H9 (cell line): ENCODE results near the gene CC2D1A. TPM values are rescaled to one million over a fixed set of nuclear protein-coding genes. Genes with fewer than 3 reads are reported as not detected.

Experiments used
- DNase-seq: peaks from one replicate; pipeline ENCODE4 v3.0.0-alpha.2; 2017
- H2AFZ ChIP-seq: one replicate; pipeline ENCODE4 v1.6.1; 2013; ENCODE audit warnings: mild to moderate bottlenecking, low read length, control low read depth, moderate library complexity
- H2AK5ac ChIP-seq: 2 replicates; pipeline ENCODE4 v1.6.1; 2013; ENCODE audit warnings: low read length, control low read depth, mixed read lengths; ENCODE audit not compliant: insufficient read length
- H2BK120ac ChIP-seq: one replicate; pipeline ENCODE4 v1.6.1; 2013; ENCODE audit warnings: low read depth, mild to moderate bottlenecking, low read length, control low read depth, inconsistent platforms; ENCODE audit not compliant: poor library complexity, severe bottlenecking
- H2BK12ac ChIP-seq: 2 replicates; pipeline ENCODE4 v1.6.1; 2013; ENCODE audit warnings: low read length, control low read depth, mixed read lengths, low read depth; ENCODE audit not compliant: insufficient read length
- H2BK15ac ChIP-seq: 2 replicates; pipeline ENCODE4 v1.6.1; 2013; ENCODE audit warnings: low read depth, low read length, control low read depth
- H2BK20ac ChIP-seq: one replicate; pipeline ENCODE4 v1.6.1; 2013; ENCODE audit warnings: low read depth, mild to moderate bottlenecking, low read length, control low read depth, inconsistent platforms; ENCODE audit not compliant: poor library complexity, severe bottlenecking
- H2BK5ac ChIP-seq: 2 replicates; pipeline ENCODE4 v1.6.1; 2013; ENCODE audit warnings: low read length, control low read depth, mixed read lengths; ENCODE audit not compliant: insufficient read length
- H3K14ac ChIP-seq: 2 replicates; pipeline ENCODE4 v1.6.1; 2013; ENCODE audit warnings: low read length, control low read depth; ENCODE audit not compliant: insufficient read depth
- H3K18ac ChIP-seq: 2 replicates; pipeline ENCODE4 v1.6.1; 2013; ENCODE audit warnings: low read depth, mild to moderate bottlenecking, mixed read lengths, low read length, control low read depth; ENCODE audit not compliant: insufficient read length
- H3K23ac ChIP-seq: 2 replicates; pipeline ENCODE4 v1.6.1; 2013; ENCODE audit warnings: low read length, control low read depth, mixed read lengths, low read depth; ENCODE audit not compliant: insufficient read length
- H3K23me2 ChIP-seq: 2 replicates; pipeline ENCODE4 v1.6.1; 2013; ENCODE audit warnings: low read depth, mild to moderate bottlenecking, mixed read lengths, low read length, control low read depth; ENCODE audit not compliant: insufficient read length, poor library complexity, severe bottlenecking
- H3K27ac ChIP-seq: 2 replicates; pipeline ENCODE4 v1.5.1; 2013; ENCODE audit warnings: low read length, control low read depth, mixed read lengths, low read depth; ENCODE audit not compliant: insufficient read length
- H3K27me3 ChIP-seq: 2 replicates; pipeline ENCODE4 v1.6.1; 2013; ENCODE audit warnings: low read length, control low read depth, inconsistent platforms; ENCODE audit not compliant: insufficient read depth
- H3K4ac ChIP-seq: 2 replicates; pipeline ENCODE4 v1.6.1; 2013; ENCODE audit warnings: low read depth, mild to moderate bottlenecking, control low read depth, inconsistent platforms, low read length, moderate library complexity
- H3K4me1 ChIP-seq: 2 replicates; pipeline ENCODE4 v1.6.1; 2013; ENCODE audit warnings: low read length, control low read depth, inconsistent platforms; ENCODE audit not compliant: insufficient read depth
- H3K4me2 ChIP-seq: 2 replicates; pipeline ENCODE4 v1.6.1; 2013; ENCODE audit warnings: low read length, control low read depth, mixed read lengths; ENCODE audit not compliant: insufficient read length, insufficient read depth
- H3K56ac ChIP-seq: 2 replicates; pipeline ENCODE4 v1.6.1; 2013; ENCODE audit warnings: low read depth, mild to moderate bottlenecking, mixed read lengths, low read length, control low read depth; ENCODE audit not compliant: insufficient read length
- H3K79me1 ChIP-seq: 2 replicates; pipeline ENCODE4 v1.6.1; 2013; ENCODE audit warnings: low read depth, mild to moderate bottlenecking, moderate library complexity, low read length, control low read depth, inconsistent platforms; ENCODE audit not compliant: insufficient read depth, poor library complexity, severe bottlenecking
- H3K79me2 ChIP-seq: 2 replicates; pipeline ENCODE4 v1.6.1; 2013; ENCODE audit warnings: low read length, control low read depth, inconsistent platforms; ENCODE audit not compliant: insufficient read depth
- H3K9ac ChIP-seq: 2 replicates; pipeline ENCODE4 v1.6.1; 2013; ENCODE audit warnings: low read length, control low read depth, mixed read lengths; ENCODE audit not compliant: insufficient read length; ENCODE audit errors: extremely low read depth
- H3K9me3 ChIP-seq: one replicate; pipeline ENCODE4 v1.6.1; 2013; ENCODE audit warnings: low read depth, low read length, inconsistent platforms; ENCODE audit not compliant: control insufficient read depth
- H3T11ph ChIP-seq: one replicate; pipeline ENCODE4 v1.6.1; 2013; ENCODE audit warnings: mild to moderate bottlenecking, low read length, control low read depth, inconsistent platforms
- H4K20me1 ChIP-seq: one replicate; pipeline ENCODE4 v1.6.1; 2013; ENCODE audit not compliant: control insufficient read depth, insufficient read length, insufficient read depth
- H4K5ac ChIP-seq: 2 replicates; pipeline ENCODE4 v1.6.1; 2013; ENCODE audit warnings: low read depth, mild to moderate bottlenecking, mixed read lengths, low read length, control low read depth; ENCODE audit not compliant: insufficient read length
- H4K8ac ChIP-seq: replicated peaks from 2 replicates; pipeline ENCODE4 v1.6.1; 2013; ENCODE audit warnings: low read length, control low read depth, mixed read lengths, low read depth; ENCODE audit not compliant: insufficient read length
- H4K91ac ChIP-seq: 2 replicates; pipeline ENCODE4 v1.6.1; 2013; ENCODE audit warnings: low read depth, mild to moderate bottlenecking, moderate library complexity, mixed read lengths, low read length, control low read depth; ENCODE audit not compliant: insufficient read length
- H3K27ac Mint-ChIP-seq, 3 experiments: 2 replicates in 2 of 3; 3 replicates in 1 of 3; pipeline ENCODE4 v1.8.0; 2020 to 2021; ENCODE audit warnings: mixed read lengths in 3 of 3, mild to moderate bottlenecking in 1 of 3, moderate library complexity in 1 of 3
- H3K27me3 Mint-ChIP-seq: 2 replicates; pipeline ENCODE4 v1.8.0; 2021; ENCODE audit warnings: low read depth, mild to moderate bottlenecking, moderate library complexity, mixed read lengths
- H3K36me3 Mint-ChIP-seq, 3 experiments: 2 replicates in 2 of 3; 3 replicates in 1 of 3; pipeline ENCODE4 v1.8.0; 2020 to 2021; ENCODE audit warnings: low read depth in 3 of 3, mixed read lengths in 3 of 3; ENCODE audit not compliant: insufficient read depth in 1 of 3
- H3K4me1 Mint-ChIP-seq, 2 experiments: 2 replicates each; pipeline ENCODE4 v1.8.0; 2020; ENCODE audit warnings: mixed read lengths in 2 of 2
- H3K4me3 Mint-ChIP-seq, 2 experiments: 2 replicates in 1 of 2; 3 replicates in 1 of 2; pipeline ENCODE4 v1.8.0; 2020 to 2021; ENCODE audit warnings: mild to moderate bottlenecking in 2 of 2, mixed read lengths in 2 of 2, moderate library complexity in 1 of 2
- H3K9me3 Mint-ChIP-seq, 2 experiments: 2 replicates in 1 of 2; 3 replicates in 1 of 2; pipeline ENCODE4 v1.8.0; 2020; ENCODE audit warnings: mild to moderate bottlenecking in 2 of 2, mixed read lengths in 2 of 2, moderate library complexity in 1 of 2
- CTCF ChIP-seq: fragments of 200-600 bp; sonication (generic); conservative IDR thresholded peaks from 3 replicates; pipeline ENCODE4 v1.8.0; 2021; ENCODE audit warnings: antibody characterized with exemption, mild to moderate bottlenecking
- WGBS: extraction: QIAGEN DNeasy Blood & Tissue Kit; methylation state at CpG from one replicate; pipeline ENCODE4 v1.1.7; 2013; ENCODE audit warnings: missing lambda C conversion rate, low lambda C conversion rate, mixed read lengths; ENCODE audit not compliant: insufficient read length; ENCODE audit errors: extremely low coverage; 5-methylcytosine and 5-hydroxymethylcytosine counted together
- total RNA-seq: library from RNA; stranded (reverse); gene quantifications from 2 replicates; pipeline ENCODE4 v1.2.1, GENCODE V29; 2021

Gene CC2D1A
- total RNA-seq, 1 experiment from 2014 or later: 48.5 TPM

GRCh38 chr19:13881692-13882418 lies 24.1 kb upstream of the CC2D1A start:
- no peak overlapping the region for H4K8ac ChIP-seq
- H3K14ac ChIP-seq: 0 out of 2 replicates have a peak overlapping the region, but pooled peaks have one; percentile 10
- H2BK15ac ChIP-seq: no peak overlapping the region
- H3T11ph ChIP-seq: no peak overlapping the region
- no peaks in the 10 kb centered on the region for H3K79me1 ChIP-seq
- no peaks in the 10 kb centered on the region for H4K20me1 ChIP-seq
- no peaks in the 10 kb centered on the region; the same call in 1 of the 2 replicates for H3K27me3 ChIP-seq
- no peak overlapping the region for H4K91ac ChIP-seq
- H3K4me1 ChIP-seq: peaks cover 3% of the 10 kb centered on the region; the same call in 1 of the 2 replicates
- Mint-ChIP-seq H3K27ac (peak overlapping the region in 1 of 3 experiments; percentile 75; a peak in 2 of 7 replicates), H3K4me3 (peak overlapping the region in 1 of 2 experiments; percentile 17; a peak in 1 of 5 replicates), H3K36me3 (no peaks in the 10 kb centered on the region), H3K27me3 (peaks cover 23% of the 10 kb centered on the region), H3K9me3 (no peaks in the 10 kb centered on the region; a peak in 1 of 5 replicates), H3K4me1 (peaks cover 20 to 27% of the 10 kb centered on the region in 2 experiments)
- no peak for DNase-seq
- TF ChIP-seq CTCF: no peak
- no peak overlapping the region for H2BK20ac ChIP-seq
- peak overlapping the region; percentile 18 for H3K18ac ChIP-seq
- H3K23me2 ChIP-seq: peaks cover 3% of the 10 kb centered on the region
- H2AFZ ChIP-seq: no peak overlapping the region
- no peak overlapping the region for H3K27ac ChIP-seq
- no peak overlapping the region for H3K4ac ChIP-seq
- H3K23ac ChIP-seq: no peak overlapping the region
- no CpG with 5 or more reads among the region's 17 CpGs for WGBS
- H4K5ac ChIP-seq: no peak overlapping the region
- H2BK120ac ChIP-seq: no peak overlapping the region
- no peaks in the 10 kb centered on the region for H3K79me2 ChIP-seq
- no peak overlapping the region for H3K56ac ChIP-seq
- H3K4me2 ChIP-seq: no peak overlapping the region
- no peak overlapping the region for H2AK5ac ChIP-seq
- H2BK5ac ChIP-seq: no peak overlapping the region
- no peak overlapping the region for H3K9ac ChIP-seq
- H2BK12ac ChIP-seq: peak overlapping the region; percentile 2
- H3K9me3 ChIP-seq: no peaks in the 10 kb centered on the region
